ENCODE data around the gene NQO2.
"Not testable (repeated sequence)": the region's sequence is repeated elsewhere in the genome, so short reads cannot be mapped to it uniquely, and the experiment has no call there.

The NQO2 gene

DNA sequence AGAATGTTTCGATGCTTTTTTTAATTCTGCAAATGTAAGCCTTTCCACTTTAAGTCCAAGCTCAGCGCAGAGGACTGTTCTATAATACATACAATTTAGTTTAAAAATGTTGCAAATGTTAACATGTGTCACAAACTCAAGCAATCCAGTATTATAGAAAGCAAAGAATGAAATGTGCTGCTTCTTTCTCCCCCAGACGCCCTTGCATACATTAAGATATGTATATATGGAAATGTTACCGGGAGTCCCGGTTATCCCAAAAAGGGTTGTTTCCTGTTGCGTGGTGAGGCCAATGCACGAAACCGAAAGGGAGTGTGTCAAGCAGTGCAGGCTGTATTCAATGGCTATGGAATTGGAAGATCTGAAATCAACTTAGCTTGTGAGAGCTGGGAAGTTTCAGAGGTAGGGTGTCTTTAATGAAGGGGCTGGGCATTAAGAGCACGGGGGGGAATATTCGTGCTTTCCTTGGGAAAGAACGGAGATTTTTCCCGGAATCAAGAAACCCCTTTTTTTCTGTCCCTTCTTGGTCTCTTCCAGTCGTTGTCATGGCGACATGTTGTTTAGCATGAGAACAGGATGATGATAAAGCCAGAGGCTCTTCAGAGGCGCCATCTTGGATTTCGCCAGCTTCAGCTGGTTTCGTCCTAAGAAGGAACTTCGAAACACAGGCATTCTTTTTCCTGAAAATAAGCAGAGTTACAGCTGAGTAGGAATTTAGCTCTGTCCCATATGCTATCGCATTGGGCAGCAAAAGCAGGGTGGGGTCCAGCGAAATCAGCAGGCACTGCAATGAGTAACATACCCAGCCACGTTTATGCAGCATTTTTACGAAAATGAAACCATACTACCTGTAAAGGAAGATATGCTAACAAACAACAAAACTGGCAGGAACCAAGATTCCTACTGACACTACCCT is 10.1 kb upstream of the NQO2 start:
- DNase-seq = peak; percentile 91

DNA sequence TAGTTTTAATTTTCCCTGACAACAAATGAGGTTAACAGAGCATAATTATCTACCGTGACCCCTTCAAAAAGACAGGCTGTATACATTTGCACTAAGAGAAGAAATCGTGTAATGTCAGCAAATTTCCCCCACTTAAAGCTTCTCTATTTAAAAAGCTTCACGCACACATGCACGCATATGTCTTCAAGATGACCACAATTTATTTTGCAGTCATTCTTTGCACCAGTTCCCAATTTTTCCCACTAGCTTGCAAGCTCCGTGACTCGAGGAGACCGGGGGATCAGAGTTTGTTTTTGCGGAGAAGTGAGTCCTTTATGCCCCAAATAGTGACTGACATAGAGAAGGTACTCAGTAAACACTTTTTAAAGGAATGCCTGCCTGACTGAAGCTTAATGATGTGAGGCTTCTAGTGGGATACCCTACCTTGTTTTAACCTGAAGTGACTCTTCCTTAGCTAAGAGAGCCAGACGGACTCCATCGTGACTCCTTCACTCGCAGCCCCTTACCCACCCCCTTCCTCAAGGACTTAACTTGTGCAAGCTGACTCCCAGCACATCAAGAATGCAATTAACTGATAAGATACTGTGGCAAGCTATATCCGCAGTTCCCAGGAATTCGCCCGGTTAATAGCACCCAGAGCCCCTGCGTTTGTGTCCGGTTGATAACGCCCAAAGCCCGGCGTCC is 9.3 kb upstream of the NQO2 start:
- no peak for DNase-seq

DNA sequence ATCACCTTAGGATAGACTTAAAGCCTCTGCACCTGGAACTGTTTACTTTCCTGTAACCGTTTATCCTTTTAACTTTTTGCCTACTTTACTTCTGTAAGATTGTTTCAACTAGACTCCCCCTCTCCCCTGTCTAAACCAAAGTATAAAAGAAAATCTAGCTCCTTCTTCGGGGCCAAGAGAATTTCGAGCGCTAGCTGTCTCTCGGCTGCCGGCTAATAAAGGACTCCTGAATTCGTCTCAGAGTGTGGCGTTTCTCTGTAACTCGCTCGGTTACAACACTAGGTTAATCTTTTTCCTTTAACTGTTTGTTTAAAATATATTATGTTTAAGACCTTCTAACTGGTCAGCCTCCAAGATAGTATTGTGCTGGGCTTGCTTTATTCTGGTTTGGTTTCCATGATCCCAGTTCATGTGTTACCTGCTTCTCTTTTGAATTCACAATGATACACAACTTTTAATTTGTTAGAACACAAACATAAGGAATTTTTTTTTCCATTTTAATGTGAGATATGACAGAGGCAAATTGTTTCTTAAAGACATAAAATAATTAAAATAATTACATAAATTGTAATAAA is 8.7 kb upstream of the NQO2 start:
- DNase-seq = no peak

DNA sequence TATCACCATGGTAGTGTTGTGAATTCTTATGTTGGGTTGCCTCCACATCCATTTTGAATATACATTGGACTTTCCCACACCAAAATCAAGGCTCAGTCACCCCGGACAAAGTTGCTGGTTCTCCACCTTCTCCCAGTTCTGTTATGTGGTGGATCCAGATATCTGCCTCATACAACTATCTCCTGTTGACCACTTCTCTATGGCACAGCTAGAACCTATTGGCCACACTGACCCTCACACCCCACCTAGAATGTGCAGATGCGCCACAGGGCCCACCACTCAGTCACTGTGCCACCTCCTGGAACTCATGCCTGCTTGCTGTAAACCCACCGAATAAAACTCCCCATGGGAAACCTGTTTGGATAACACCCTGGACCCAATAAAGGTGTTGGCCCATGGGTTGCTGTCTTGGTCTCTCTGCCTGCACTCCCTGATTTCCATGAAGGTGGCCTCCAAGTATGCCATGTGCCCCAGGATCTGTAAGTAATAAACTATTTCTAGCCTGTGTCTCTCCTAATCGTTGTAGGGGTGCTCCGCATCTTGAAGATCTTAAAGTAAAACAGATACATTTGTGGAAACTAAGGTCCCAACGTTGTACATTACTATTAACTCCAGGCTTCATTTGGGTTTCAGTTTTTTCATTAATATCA is 7.2 kb upstream of the NQO2 start:
- no peak for DNase-seq

- no peak for DNase-seq
Measured at GRCh38 chr6:2993755-2994317, 5.9 kb upstream of the NQO2 start.

DNA sequence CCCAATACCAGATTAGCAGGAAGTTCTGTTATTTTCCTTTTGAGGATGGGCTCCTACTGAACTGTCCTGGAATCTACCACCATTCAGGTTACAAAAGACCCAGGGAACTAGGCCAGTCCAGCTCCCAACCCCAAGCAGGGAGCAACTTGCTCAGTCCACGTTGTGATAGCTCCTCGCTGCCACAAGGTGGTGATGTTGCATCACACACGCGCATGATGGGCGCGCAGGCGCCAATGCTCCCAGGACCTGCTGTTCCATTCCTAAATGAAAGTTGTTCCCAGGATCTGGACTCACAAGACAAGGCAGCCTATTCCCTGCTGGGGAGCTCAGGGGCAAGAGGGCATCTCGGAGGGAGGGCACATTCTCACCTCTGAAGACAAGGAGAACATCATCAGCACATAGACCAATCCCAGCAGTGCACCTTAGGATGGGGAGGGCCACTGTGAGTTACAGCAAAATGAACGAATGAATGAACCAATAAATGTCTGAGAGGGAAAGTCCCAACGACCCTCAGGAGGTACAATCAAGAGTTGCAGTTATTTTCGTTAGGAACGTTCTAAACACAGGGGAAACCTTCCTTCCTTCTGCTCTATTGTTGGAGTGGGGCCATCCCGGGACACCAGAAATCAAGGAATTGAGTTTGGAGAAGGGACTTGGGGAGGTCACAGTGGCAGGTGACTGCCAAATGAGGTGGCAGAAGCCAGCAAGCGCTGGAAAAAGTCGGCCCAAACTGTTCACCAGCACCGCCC is 1.3 kb upstream of the NQO2 start:
- not testable (repeated sequence) for DNase-seq

DNA sequence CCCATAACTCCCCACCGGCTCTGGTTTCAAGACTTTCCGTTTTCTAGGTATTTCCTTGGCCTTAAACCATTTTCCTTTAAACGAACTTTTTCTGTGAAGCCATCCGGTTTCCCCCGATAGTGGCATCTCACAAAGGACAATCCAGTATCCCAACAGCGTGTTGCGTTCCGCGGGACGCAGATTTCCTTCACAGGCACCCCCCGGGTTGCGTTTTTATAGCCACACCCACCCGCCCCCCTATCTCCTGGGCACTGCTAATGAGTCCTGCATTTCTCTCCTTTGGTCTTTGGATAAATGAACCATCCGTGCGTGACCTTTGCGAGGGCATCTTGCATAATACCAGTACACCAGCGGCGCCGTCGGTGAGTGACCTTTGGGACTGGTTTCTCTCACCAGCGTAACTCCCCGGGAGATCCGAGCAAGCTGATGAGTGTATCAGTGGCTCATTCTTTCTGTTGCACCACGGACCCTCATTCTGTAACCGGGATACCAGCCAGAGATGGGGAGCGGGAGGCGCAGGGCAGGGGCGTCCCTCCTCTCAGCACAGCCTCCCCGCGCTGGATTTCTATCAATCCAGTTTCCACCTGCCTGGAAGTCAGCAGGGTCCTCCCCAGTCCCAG is 586 bp upstream of the NQO2 start:
- peak; percentile 19 for DNase-seq

- no peak for DNase-seq
Measured at GRCh38 chr6:3001146-3001772, 1.6 kb downstream of the NQO2 start.

- no peak for DNase-seq
Measured at GRCh38 chr6:3001773-3002293, 2.1 kb downstream of the NQO2 start.

DNA sequence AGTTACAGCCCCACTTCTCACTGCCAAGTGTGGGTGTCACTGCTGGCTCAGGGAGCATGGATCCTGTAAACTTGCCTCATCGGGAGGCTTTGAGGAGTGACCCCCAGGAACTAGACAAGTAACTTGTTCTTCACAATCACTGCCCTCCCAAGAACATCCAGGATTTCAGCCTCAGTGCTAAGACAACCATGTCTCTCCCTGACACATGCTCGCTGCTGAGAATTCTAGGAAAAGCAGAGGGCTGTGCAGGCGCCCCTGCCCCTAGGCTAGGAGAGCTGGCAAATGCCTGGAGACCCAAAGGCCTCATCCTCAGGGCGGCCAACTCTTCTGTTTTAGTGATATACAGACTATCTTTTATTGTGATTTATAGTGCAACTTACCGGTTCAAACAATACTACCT is 3.5 kb downstream of the NQO2 start:
- not testable (repeated sequence) for DNase-seq

GRCh38 chr6:3005077-3005476 is 5.4 kb downstream of the NQO2 start:
- DNase-seq = no peak

DNA sequence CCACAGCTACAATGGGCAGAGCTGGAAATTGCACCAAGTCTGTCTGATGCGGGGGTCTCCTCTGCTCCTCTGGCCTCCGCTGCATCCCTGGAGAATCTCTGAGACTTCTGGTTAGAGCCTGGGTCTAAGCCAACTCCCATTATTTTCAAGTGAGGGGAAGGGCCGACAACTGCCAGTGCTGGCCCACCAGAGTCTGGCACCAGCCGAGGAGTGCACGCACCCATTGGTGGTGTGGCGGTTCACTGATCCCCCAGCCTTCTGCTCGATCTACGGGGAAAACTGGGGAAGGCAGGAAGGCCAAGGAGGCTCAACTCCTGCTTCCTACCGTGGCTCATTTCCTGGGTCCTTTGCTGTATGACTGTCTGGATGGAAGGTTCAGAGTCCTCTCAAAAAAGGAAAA is 6.2 kb downstream of the NQO2 start:
- no peak for DNase-seq

GRCh38 chr6:3006476-3006875 is 6.8 kb downstream of the NQO2 start:
- no peak for DNase-seq

GRCh38 chr6:3007571-3007970 is 7.9 kb downstream of the NQO2 start:
- no peak for DNase-seq

GRCh38 chr6:3008712-3009265 is 9.1 kb downstream of the NQO2 start:
- not testable (repeated sequence) for DNase-seq

GRCh38 chr6:3009930-3010329 is 10.2 kb downstream of the NQO2 start:
- DNase-seq = no peak

DNA sequence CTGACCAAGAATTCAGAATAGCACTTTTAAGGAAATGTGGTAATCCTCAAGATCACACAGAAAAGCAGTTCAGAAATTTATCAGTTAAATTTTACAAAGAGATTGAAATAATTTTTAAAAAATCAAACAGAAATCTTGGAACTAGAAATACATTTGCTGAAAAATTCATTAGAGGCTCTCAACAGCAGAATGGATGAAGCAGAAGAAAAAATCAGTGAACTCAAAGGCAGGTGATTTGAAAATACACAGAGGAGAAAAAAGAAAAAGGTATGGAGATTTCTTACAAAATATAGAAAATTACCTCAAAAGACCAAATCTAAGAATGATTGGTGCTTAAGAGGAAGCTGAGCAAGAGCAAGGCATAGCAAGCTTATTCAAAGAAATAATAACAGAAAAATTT is 11.5 kb downstream of the NQO2 start:
- no peak for DNase-seq

GRCh38 chr6:3011592-3011991 is 11.9 kb downstream of the NQO2 start:
- DNase-seq = no peak

DNA sequence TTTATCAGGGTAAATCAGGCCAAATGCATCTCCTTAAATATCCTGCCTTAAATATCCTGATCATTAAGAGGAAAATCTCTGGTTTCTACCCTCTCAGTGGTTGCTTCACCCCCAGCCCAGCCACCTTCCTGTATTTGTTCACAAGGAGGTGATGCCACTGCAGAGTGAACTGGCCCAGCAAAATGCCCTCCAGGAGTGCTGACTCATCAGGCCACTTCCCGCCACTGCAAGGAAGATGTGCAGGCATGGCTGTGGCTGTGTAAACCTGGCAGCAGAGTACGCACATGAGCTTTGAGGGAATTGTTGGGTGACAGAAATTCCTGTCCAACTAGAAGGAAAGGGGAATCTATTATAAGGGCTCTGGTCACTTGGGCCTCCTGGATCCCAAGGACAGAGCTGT is 13.8 kb downstream of the NQO2 start:
- DNase-seq = no peak

DNA sequence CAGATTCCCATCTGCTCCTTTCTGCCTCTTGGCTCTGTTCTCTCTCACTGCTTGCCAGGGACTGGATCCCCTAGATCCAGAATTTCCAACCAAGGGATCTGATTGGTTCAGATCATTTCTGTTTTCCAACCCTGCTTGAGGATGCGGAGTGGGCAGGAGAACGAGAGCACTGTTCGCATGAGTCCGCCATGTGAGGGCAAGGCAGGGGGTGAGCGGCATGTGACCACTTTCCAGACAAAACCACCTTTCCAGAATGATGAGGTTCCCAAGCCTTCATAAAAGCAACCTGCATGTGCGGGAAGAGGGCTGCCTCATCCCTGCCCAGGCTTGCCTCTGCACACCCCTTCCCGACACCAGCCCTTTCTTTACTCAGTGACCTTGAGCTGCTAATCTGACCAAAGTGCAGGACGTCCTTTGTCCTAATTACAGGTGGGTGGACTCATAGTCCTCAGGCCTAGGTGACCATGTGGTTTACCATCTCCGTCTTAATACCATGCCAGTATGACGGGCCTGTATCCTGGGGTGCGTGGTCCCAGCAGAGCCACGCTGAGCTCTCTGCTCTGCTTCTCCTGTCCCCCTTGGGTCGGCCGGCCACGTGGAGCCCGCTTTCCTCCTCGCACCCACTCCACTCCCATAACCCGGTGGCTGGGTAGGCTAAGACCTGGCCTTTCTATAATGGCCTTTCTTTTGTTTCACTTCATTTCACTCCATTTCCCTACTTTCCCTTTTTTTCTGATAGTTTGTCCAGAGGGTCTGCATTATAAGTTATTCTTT is 14.4 kb downstream of the NQO2 start:
- DNase-seq = no peak

Measured in DMS153 (cell line).